Neuronal stem cell (in vitro differentiated cells): Measurements from ENCODE around the gene DUSP2.

Experiments used
- DNase-seq: peaks from one replicate; pipeline ENCODE4 v3.0.0-alpha.2; 2013; ENCODE audit warnings: low spot score
- H2AFZ ChIP-seq: one replicate; pipeline ENCODE4 v1.6.1; 2013; ENCODE audit warnings: mild to moderate bottlenecking, low read length, inconsistent platforms
- H2AK5ac ChIP-seq: 2 replicates; pipeline ENCODE4 v1.6.1; 2013; ENCODE audit warnings: low read depth, mild to moderate bottlenecking, inconsistent platforms, low read length, moderate library complexity, mixed read lengths
- H2BK120ac ChIP-seq: 2 replicates; pipeline ENCODE4 v1.6.1; 2013; ENCODE audit warnings: low read depth, mild to moderate bottlenecking, inconsistent platforms, low read length, moderate library complexity, mixed read lengths
- H2BK12ac ChIP-seq: one replicate; pipeline ENCODE4 v1.6.1; 2013; ENCODE audit warnings: low read length, inconsistent platforms
- H2BK15ac ChIP-seq: 2 replicates; pipeline ENCODE4 v1.6.1; 2013; ENCODE audit warnings: mild to moderate bottlenecking, low read length, inconsistent platforms, mixed read lengths
- H2BK5ac ChIP-seq: one replicate; pipeline ENCODE4 v1.6.1; 2013; ENCODE audit warnings: inconsistent platforms, mild to moderate bottlenecking, low read length, moderate library complexity
- H3K14ac ChIP-seq: one replicate; pipeline ENCODE4 v1.6.1; 2013; ENCODE audit warnings: low read length, inconsistent platforms
- H3K18ac ChIP-seq: 2 replicates; pipeline ENCODE4 v1.6.1; 2013; ENCODE audit warnings: low read length, inconsistent platforms
- H3K23ac ChIP-seq: 2 replicates; pipeline ENCODE4 v1.6.1; 2013; ENCODE audit warnings: low read depth, mild to moderate bottlenecking, mixed read lengths, low read length, inconsistent platforms; ENCODE audit not compliant: poor library complexity
- H3K27ac ChIP-seq: replicated peaks from 3 replicates; pipeline ENCODE4 v1.5.1; 2013; ENCODE audit warnings: low read length, inconsistent platforms
- H3K27me3 ChIP-seq, 3 experiments: 2 replicates each; pipeline ENCODE4 v1.6.1; 2013; ENCODE audit warnings: low read length in 3 of 3, mild to moderate bottlenecking in 2 of 3, inconsistent platforms in 1 of 3, low read depth in 1 of 3, mixed read lengths in 1 of 3, moderate library complexity in 1 of 3; ENCODE audit not compliant: control insufficient read depth in 3 of 3, insufficient read depth in 3 of 3
- H3K36me3 ChIP-seq, 2 donors: replicated peaks in 1 of 2; 2 replicates each; pipeline ENCODE4 v1.6.1; 2013; ENCODE audit warnings: low read length in 2 of 2; ENCODE audit not compliant: control insufficient read depth in 2 of 2, insufficient read depth in 2 of 2
- H3K4ac ChIP-seq: 2 replicates; pipeline ENCODE4 v1.6.1; 2013; ENCODE audit warnings: inconsistent platforms, mild to moderate bottlenecking, low read length, moderate library complexity
- H3K4me1 ChIP-seq, 2 donors: 1 replicate in 1 of 2; 2 replicates in 1 of 2; pipeline ENCODE4 v1.6.1; 2013; ENCODE audit warnings: low read length in 2 of 2, low read depth in 1 of 2; ENCODE audit not compliant: control insufficient read depth in 2 of 2, insufficient read depth in 1 of 2
- H3K4me2 ChIP-seq: one replicate; pipeline ENCODE4 v1.6.1; 2013; ENCODE audit warnings: mild to moderate bottlenecking, low read length, inconsistent platforms; ENCODE audit not compliant: insufficient read depth, poor library complexity, severe bottlenecking
- H3K4me3 ChIP-seq, 2 donors: 2 replicates each; pipeline ENCODE4 v1.5.1; 2013; ENCODE audit warnings: low read length in 2 of 2, mild to moderate bottlenecking in 2 of 2, inconsistent platforms in 1 of 2, moderate library complexity in 1 of 2
- H3K79me1 ChIP-seq: one replicate; pipeline ENCODE4 v1.6.1; 2013; ENCODE audit warnings: low read depth, mild to moderate bottlenecking, inconsistent platforms, low read length, moderate library complexity
- H3K9ac ChIP-seq: one replicate; pipeline ENCODE4 v1.6.1; 2013; ENCODE audit warnings: mild to moderate bottlenecking, low read depth, low read length, inconsistent platforms; ENCODE audit not compliant: poor library complexity
- H3K9me3 ChIP-seq, 2 donors: replicated peaks in 1 of 2; 2 replicates each; pipeline versions ENCODE3 to v1.6.1; 2013; ENCODE audit warnings: low read length in 2 of 2, mild to moderate bottlenecking in 2 of 2, inconsistent platforms in 1 of 2, low read depth in 1 of 2, mixed read lengths in 1 of 2, moderate library complexity in 1 of 2; ENCODE audit not compliant: control insufficient read depth in 2 of 2, insufficient read depth in 1 of 2
- H4K8ac ChIP-seq: one replicate; pipeline ENCODE4 v1.6.1; 2013; ENCODE audit warnings: low read depth, mild to moderate bottlenecking, inconsistent platforms, low read length, moderate library complexity
- H4K91ac ChIP-seq: one replicate; pipeline ENCODE4 v1.6.1; 2013; ENCODE audit warnings: low read length, low read depth, mild to moderate bottlenecking, inconsistent platforms; ENCODE audit not compliant: poor library complexity
- WGBS, 2 donors: extraction: QIAGEN DNeasy Blood & Tissue Kit; methylation state at CpG; one replicate each; pipeline ENCODE4 v1.1.7; 2013; ENCODE audit warnings: missing lambda C conversion rate in 2 of 2, mixed read lengths in 1 of 2; ENCODE audit not compliant: insufficient read length in 2 of 2, insufficient replicate concordance in 1 of 2; ENCODE audit errors: extremely low coverage in 2 of 2; 5-methylcytosine and 5-hydroxymethylcytosine counted together

DUSP2 gene

DNA sequence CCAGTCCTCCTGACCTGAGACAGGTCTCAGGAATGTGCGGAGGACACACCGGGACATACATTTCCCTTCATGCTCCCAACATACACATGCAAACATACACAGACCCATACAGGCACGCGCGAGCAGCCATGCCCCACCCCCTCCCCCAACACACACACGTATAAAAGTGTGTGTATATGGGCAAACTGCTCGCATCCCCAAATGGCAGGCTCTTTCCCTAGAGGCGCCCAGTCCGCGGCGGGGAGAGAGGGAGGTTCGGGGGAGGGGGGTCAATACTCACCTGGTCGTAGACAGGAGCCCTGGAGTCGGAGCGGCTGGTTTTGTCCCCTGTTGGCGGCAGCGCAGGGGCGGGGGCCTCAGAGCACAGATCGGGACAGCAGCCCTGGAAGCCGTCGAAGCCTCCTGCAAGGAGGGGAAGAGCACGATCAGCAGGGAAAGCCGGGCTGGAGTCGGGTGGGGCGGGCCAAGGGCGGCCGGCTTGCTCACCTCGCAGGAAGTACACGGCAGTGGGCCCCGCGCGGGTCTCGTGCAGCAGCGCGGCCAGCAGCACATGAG is 682 bp downstream of the DUSP2 start:
- Histone ChIP-seq H3K9me3 (no peaks in the 10 kb centered on the region), H2BK120ac (no peak overlapping the region), H2BK15ac (peak overlapping the region; percentile 86), H3K27me3 (peaks cover 6 to 79% (median 29%) of the 10 kb centered on the region in 3 experiments), H2BK5ac (no peak overlapping the region), H2AFZ (peak overlapping the region; percentile 95), H4K91ac (no peak overlapping the region), H3K9ac (peak overlapping the region; percentile 80), H3K36me3 (no peaks in the 10 kb centered on the region), H2BK12ac (no peak overlapping the region), H4K8ac (peak overlapping the region; percentile 89), H3K4ac (no peak overlapping the region), H3K18ac (peak overlapping the region; percentile 97), H3K14ac (peak overlapping the region; percentile 76), H3K4me1 (peaks cover 20 to 21% of the 10 kb centered on the region in 2 donors), H3K27ac (no peak overlapping the region), H3K23ac (peak overlapping the region; percentile 48), H2AK5ac (peak overlapping the region; percentile 2), H3K4me2 (peak overlapping the region; percentile 76), H3K79me1 (peaks cover 4% of the 10 kb centered on the region), H3K4me3 (peak overlapping the region; percentile 38 to 71)
- DNase-seq = no peak
- no CpG with 5 or more reads among the region's 35 CpGs for WGBS, 2 donors

GRCh38 chr2:96143848-96144480 is 1.3 kb downstream of the DUSP2 start:
- Histone ChIP-seq H3K18ac (peak overlapping the region; percentile 97), H3K27me3 (peaks cover 6 to 77% (median 29%) of the 10 kb centered on the region in 3 experiments), H2AK5ac (peak overlapping the region; percentile 2), H3K23ac (no peak overlapping the region), H2BK120ac (no peak overlapping the region), H3K27ac (no peak overlapping the region), H2BK12ac (peak overlapping the region; percentile 60), H2BK5ac (no peak overlapping the region), H3K4me3 (no peak overlapping the region), H3K9me3 (no peaks in the 10 kb centered on the region), H2AFZ (no peak overlapping the region), H3K4me1 (peaks cover 20% of the 10 kb centered on the region in 2 donors), H3K79me1 (peaks cover 4% of the 10 kb centered on the region), H4K91ac (no peak overlapping the region), H2BK15ac (no peak overlapping the region), H3K36me3 (no peaks in the 10 kb centered on the region), H3K4me2 (no peak overlapping the region), H3K9ac (no peak overlapping the region), H3K14ac (no peak overlapping the region), H3K4ac (no peak overlapping the region), H4K8ac (no peak overlapping the region)
- DNase-seq = no peak
- no CpG with 5 or more reads among the region's 23 CpGs for WGBS, 2 donors

DNA sequence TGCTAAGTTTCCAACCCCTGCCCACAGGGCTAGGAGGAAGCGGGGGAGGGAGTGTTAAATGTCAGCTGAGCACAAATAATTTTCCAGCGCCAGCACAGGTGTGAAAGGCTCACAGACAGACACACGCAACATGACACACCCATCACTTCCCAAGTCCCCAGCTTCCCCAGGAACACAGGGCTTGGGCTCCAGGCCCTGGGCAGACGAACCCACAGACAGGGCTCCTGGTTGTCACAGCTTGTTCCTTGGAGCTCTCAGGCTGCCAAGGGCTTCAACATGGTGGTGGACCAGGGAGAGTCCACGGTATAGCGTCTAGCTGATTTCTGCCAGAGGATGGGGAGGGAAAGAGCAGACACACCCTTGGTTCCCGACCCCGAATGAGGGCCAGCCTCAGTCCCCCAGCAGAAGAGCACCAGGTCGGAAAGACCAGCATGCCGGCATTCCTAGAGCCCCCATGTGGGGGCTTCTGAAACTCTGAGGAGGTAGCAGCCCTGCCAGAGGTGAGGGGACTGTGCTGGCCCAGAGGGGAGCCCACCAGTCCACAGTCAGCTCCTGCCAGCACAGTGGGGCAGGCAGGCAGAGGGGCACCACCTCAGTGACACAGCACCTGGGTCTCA is 1.9 kb downstream of the DUSP2 start:
- H2BK120ac ChIP-seq = no peak overlapping the region
- H3K23ac ChIP-seq = no peak overlapping the region
- H2BK12ac ChIP-seq = peak overlapping the region; percentile 60
- peak overlapping the region; percentile 45 for H3K18ac ChIP-seq
- no peak for DNase-seq
- peak overlapping the region; percentile 2 for H2AK5ac ChIP-seq
- H3K14ac ChIP-seq = no peak overlapping the region
- H3K4me1 ChIP-seq = peaks cover 14% of the 10 kb centered on the region in 2 donors
- no peak overlapping the region for H4K91ac ChIP-seq
- no peak overlapping the region for H3K4me2 ChIP-seq
- no peak overlapping the region for H3K4ac ChIP-seq
- H3K9ac ChIP-seq = no peak overlapping the region
- H3K4me3 ChIP-seq = no peak overlapping the region
- H4K8ac ChIP-seq = no peak overlapping the region
- H3K27ac ChIP-seq = no peak overlapping the region
- H2BK5ac ChIP-seq = no peak overlapping the region
- no peaks in the 10 kb centered on the region for H3K36me3 ChIP-seq
- no peaks in the 10 kb centered on the region for H3K9me3 ChIP-seq
- peaks cover 4% of the 10 kb centered on the region for H3K79me1 ChIP-seq
- H3K27me3 ChIP-seq = peaks cover 6 to 71% (median 29%) of the 10 kb centered on the region in 3 experiments
- H2BK15ac ChIP-seq = no peak overlapping the region
- no CpG with 5 or more reads among the region's 10 CpGs for WGBS, 2 donors
- no peak overlapping the region for H2AFZ ChIP-seq
